ENCODE measurements around the gene WDR5. TPM values are rescaled to one million over a fixed set of nuclear protein-coding genes. Genes with fewer than 3 reads are reported as not detected.

Gene WDR5
- total and polyA plus RNA-seq, 9 of the 15 experiments (the other 6 are each of a cell fraction or from before 2014, with no cell fraction given), result 3.0 to 56.8 (median 38.6) TPM

- POLR2A ChIA-PET, result interaction anchor here (0.6 to 1.3 kb wide), 3 partner anchors 11 to 488 kb away, joined by 3 to 4 read pairs (median 4); no protein-coding TSS in a partner anchor
- Histone ChIP-seq H3K4me3 (no peak overlapping the region), H3K9me3 (replicated peaks; ENCODE audit: control insufficient read depth, insufficient read depth, low read depth, low read length) (no peaks in the 10 kb centered on the region), H3K9me1 (ENCODE audit: control insufficient read depth, insufficient read depth, low read length) (no peaks in the 10 kb centered on the region), H3K4me2 (ENCODE audit: insufficient read depth, low read length) (no peak overlapping the region), H3K9ac (ENCODE audit: insufficient read depth in 1 of 2, low read depth in 2 of 2, low read length in 2 of 2) (peak overlapping the region in 1 of 2 experiments; percentile 42; a peak in 1 of 4 replicates), H4K20me1 (replicated peaks; ENCODE audit: control insufficient read depth, insufficient read depth, low read length) (peaks cover 4% of the 10 kb centered on the region; the same call in 1 of the 2 replicates), H3K27me3 (ENCODE audit: control insufficient read depth in 2 of 2, insufficient read depth in 2 of 2, low read length in 2 of 2) (no peaks in the 10 kb centered on the region), H3K4me1 (replicated peaks in 1 of 2; ENCODE audit: control insufficient read depth in 2 of 2, insufficient read depth in 2 of 2, low read length in 2 of 2) (0 out of 5 replicates have a peak, but pooled peaks cover 0 to 2% of the 10 kb centered on the region in 2 experiments), H3K79me2 (ENCODE audit: control insufficient read depth, insufficient read depth, low read length) (no peaks in the 10 kb centered on the region), H2AFZ (ENCODE audit: low read depth, low read length) (no peak overlapping the region), H3K27ac (ENCODE audit: extremely low read depth, low read depth, low read length) (no peak overlapping the region), H3K36me3 (ENCODE audit: control insufficient read depth, insufficient read depth, low read length) (peaks cover 86% of the 10 kb centered on the region; the same call in 2 of the 3 replicates)
- ATAC-seq (no peak), DNase-seq (ENCODE audit: extremely low read depth in 1 of 4, low spot score in 3 of 4) (no peak), FAIRE-seq (no peak)
- intact Hi-C loops (cut with micrococcal nuclease), result no loop called here
- TF ChIP-seq PHF8 (IDR thresholded peaks at IDR 0.05; ENCODE audit: borderline replicate concordance, low read length) (no peak), ZNF75A (CRISPR knock-in tag; IDR thresholded peaks at IDR 0.05) (no peak), RBM15 (IDR thresholded peaks at IDR 0.05; ENCODE audit: insufficient read depth, low read length) (no peak), GATA2 (CRISPR knock-in tag; IDR thresholded peaks at IDR 0.05) (no peak), ZNF239 (CRISPR knock-in tag; IDR thresholded peaks at IDR 0.05) (no peak), ZNF184 (CRISPR knock-in tag; IDR thresholded peaks at IDR 0.05) (no peak), TAF9B (IDR thresholded peaks at IDR 0.05; ENCODE audit: partially characterized antibody) (no peak), TRIM24 (IDR thresholded peaks at IDR 0.05) (no peak), ZBTB40 (IDR thresholded peaks at IDR 0.05) (no peak), ZBTB40 (CRISPR knock-in tag; IDR thresholded peaks at IDR 0.05) (no peak), ZBTB8A (IDR thresholded peaks at IDR 0.05; ENCODE audit: partially characterized antibody) (no peak)
- WGBS (ENCODE audit: insufficient coverage, low coverage, missing lambda C conversion rate), result 95% methylated on average over 8 of the region's 8 CpGs
- CTCF ChIA-PET (ENCODE audit: low intra/inter-chr PET ratio), result no interaction called here
- no TSS peak for BruUV-seq (replicated peaks)
- in situ Hi-C loops (cut with MboI), result no loop called here
Observed at GRCh38 chr9:134146774-134147493, 11.1 kb downstream of the WDR5 start.

All from K562 (cell line).